GM21786 (cell line): ENCODE data around the gene ACO2.
"Not testable (repeated sequence)": the region's sequence is repeated elsewhere in the genome, so short reads cannot be mapped to it uniquely, and the experiment has no call there.

ENCODE experiments used
- ATAC-seq: cut with Tn5 transposase; IDR thresholded peaks from one replicate; pipeline ENCODE4 v1.9.1; 2021; ENCODE audit not compliant: unreplicated experiment

ACO2 gene

GRCh38 chr22:41538583-41538982, 69.7 kb downstream of the ACO2 start:
- no peak for ATAC-seq

- no peak for ATAC-seq
Observed at GRCh38 chr22:41539146-41540005, 70.5 kb downstream of the ACO2 start.

GRCh38 chr22:41540006-41540315, 71.0 kb downstream of the ACO2 start:
- ATAC-seq, result no peak

DNA sequence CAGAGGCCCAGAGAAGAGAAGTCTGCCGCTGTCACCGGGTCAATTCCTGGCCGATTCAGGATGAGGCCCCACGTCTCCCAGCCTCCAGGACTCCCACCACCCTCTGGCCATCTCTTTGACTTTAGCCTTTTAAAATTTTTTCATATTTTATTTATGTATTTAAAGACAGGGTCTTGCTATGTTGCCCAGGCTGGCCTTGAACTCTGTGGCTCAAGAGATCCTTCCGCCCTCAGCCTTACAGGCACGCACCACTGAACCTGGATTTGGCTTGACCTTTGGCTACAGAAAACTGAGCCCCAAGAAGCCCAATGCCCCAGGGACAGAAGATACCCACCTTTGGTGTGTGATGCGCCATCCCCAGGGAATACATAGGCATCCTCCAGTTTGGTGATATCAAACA, 71.4 kb downstream of the ACO2 start:
- no peak for ATAC-seq

- no peak for ATAC-seq
Observed at GRCh38 chr22:41541484-41541883, 72.6 kb downstream of the ACO2 start.

DNA sequence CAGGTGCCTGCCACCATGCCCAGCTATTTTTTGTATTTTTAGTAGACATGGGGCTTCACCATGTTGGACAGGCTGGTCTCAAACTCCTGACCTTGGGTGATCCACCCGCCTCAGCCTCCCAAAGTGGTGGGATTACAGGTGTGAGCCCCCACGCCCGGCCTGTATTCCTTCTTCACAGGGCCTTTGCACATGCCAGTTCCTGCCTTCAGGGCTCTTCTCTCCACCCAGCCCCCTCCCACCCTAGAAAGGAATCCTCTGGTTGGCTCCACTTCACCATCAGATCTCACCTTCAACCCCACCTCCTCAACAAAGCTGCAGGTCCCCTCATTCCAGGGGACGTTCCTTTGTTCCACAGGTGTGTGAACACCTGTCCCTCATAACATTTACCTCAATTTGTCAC, 73.3 kb downstream of the ACO2 start:
- no peak for ATAC-seq

GRCh38 chr22:41543854-41544670, 75.1 kb downstream of the ACO2 start, which contains the start of gene POLR3H:
TSS of gene POLR3H (minus strand) at chr22:41544470. CDS start at chr22:41544101, 369 bp downstream.
- peak; percentile 89 for ATAC-seq

GRCh38 chr22:41544671-41545476, 76.0 kb downstream of the ACO2 start:
- no peak for ATAC-seq

GRCh38 chr22:41548830-41549211, 79.9 kb downstream of the ACO2 start:
- no peak for ATAC-seq

DNA sequence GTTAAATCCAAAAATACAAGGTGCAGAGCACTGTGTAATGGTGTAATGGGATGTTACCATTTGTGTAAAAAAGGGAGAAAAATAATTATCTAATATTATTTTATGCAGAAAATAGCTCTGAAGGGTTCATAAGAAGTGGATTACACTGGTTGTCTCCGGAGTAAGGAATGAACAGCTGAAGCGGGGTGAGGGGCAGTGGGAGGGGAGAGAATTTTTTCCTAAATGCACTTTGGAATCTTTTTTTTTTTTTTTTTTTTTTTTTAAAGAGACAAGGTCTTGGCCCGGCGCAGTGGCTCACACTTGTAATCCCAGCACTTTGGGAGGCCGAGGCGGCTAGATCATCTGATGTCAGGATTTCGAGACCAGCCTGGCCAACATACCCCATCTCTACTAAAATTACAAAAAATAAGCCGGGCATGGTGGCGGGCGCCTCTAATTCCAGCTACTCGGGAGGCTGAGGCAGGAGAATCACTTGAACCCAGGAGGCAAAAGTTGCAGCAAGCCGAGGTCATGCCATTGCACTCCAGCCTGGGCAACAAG, 82.1 kb downstream of the ACO2 start:
- ATAC-seq, result no peak

DNA sequence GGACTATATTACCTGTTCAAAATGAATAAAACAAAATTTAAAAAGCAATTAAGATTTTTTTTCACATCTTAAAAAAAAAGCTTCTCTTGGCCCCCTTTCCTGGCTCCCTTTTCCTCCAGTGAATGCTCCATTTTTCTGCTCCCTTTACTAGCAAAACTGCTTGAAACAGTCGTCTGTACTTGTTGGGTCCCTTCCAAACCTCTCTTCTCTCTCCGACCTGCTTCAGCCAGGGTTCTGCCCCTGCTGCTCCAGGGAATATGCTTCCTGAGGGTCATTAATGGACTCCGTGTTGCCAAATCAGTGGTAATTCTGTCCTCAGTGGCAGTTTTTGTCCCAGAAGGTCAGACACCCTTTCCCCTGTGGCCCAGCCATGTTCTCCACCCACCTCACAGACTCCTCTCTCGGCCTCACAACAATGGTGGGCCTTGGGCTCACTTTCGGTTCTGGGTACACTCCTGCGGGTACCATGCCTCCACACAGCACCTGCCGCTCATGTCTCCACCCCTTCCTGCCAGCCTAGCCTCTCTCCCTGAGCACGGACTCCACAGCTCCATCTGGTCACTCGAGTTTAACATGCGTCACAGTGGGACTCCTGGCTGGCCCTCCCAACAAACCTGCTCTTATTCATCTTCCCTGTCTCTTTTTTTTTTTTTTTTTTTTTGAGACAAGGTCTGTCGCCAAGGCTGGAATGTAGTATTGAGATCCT, 83.1 kb downstream of the ACO2 start:
- ATAC-seq, result no peak

GRCh38 chr22:41555325-41555982, 86.5 kb downstream of the ACO2 start:
- ATAC-seq, result no peak

- ATAC-seq, result no peak
Observed at GRCh38 chr22:41556561-41556960, 87.6 kb downstream of the ACO2 start.

DNA sequence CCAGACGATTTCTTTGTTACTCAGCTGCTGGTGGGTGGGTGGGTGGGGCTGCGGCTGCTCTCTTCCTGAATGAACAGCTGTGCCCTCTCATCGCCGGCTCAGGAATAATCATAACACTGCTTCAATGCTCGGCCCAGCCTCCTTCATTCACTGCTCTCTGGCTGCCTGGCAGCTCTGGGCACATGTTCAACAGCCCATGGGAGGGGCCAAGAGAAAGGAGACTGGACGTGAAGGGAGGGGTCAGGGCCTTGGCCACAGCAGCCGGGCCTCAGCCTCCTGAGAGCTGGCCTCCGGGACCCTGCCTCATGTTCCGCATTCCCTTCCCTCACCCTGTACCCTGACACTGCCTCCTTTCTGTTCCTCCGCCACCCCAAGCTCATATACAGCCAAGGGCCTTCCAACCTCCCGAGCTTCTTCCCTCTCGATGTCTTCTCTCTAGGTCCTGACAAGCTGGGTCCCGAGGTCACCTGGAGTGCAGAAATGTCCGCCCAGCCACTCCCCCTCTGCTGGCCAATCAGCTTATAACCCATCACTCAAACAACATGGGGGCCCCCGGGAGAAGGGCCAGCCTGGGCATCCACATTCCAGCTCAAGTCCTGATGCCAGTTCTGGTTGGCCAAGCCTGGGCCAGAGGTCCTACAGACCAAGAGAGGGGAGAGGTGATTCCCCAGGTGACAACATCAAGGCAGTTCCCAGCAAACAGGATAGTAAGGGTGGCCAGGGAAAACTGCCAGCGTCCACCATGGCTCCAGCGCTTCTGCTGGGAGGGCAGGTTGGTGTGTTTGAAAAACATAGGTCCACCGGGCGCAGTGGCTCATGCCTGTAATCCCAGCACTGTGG, 88.7 kb downstream of the ACO2 start:
- ATAC-seq, result no peak

DNA sequence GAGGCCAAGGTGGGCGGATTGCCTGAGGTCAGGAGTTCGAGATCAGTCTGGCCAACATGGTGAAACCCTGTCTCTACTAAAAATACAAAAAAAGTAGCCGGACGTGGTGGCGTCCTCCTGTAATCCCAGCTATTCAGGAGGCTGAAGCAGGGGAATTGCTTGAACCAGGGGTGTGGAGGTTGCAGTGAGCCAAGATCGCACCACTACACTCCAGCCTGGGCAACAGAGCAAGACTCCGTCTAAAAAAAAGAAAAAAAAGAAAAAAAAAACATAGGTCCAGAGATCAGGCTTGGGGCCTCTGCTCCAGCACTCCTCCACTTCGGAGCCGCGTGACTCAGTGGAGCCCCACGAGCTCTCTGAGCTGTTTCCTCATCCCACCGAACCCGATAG, 89.3 kb downstream of the ACO2 start:
- not testable (repeated sequence) for ATAC-seq

- no peak for ATAC-seq
Observed at GRCh38 chr22:41560095-41560471, 91.2 kb downstream of the ACO2 start.

GRCh38 chr22:41561335-41561734, 92.4 kb downstream of the ACO2 start:
- ATAC-seq, result no peak

- ATAC-seq, result no peak
Observed at GRCh38 chr22:41561788-41562187, 92.9 kb downstream of the ACO2 start.

DNA sequence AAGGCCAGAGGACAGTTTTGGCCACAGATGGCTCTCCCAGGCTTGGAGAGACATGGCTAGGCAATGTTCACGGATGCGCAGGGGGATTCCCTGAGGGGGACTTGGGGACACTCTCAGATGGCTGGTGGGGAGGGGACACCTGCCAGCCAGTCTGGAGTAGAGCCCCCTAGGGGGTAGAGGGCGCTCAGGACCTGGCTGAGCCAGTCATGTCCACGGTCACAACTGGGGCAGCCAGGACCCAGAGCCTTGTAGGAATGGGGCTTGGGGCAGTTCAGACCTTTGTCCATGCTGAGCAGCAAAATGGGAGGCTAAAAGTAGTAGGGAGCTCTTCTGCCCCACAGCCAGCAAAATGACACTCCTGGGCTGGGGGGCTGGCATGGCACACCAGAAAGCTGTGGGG, 93.5 kb downstream of the ACO2 start:
- no peak for ATAC-seq
